ENCODE data around the gene CA4.
"Not testable (repeated sequence)": the region's sequence is repeated elsewhere in the genome, so short reads cannot be mapped to it uniquely, and the experiment has no call there.

Gene CA4

DNA sequence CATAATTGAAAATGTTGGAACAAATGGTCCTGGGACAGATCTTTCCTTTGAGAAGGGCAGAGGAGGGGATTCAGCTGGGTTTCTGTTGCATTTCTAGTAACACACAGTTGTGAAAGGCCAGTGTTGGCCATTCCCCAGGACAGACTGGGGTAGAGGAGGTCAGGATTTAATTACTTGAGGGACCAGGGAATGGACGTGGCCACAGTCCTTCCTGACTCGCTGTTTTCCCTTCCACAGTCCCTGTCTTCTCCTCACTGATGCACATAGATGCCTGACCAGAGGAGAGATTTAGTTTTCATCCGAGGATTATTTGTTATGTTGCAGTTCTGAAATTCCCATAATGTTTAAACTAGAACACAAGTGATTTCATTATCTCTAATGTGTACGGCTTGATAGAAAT lies 45.8 kb upstream of the CA4 start:
- no peak overlapping the region for H3K4me2 ChIP-seq (ENCODE audit: low read depth, low read length, poor library complexity, severe bottlenecking)
- H3K27me3 ChIP-seq (ENCODE audit: low read length): no peaks in the 10 kb centered on the region
- H3K36me3 ChIP-seq (ENCODE audit: low read length): no peaks in the 10 kb centered on the region
- TF ChIP-seq, protein P1, sequence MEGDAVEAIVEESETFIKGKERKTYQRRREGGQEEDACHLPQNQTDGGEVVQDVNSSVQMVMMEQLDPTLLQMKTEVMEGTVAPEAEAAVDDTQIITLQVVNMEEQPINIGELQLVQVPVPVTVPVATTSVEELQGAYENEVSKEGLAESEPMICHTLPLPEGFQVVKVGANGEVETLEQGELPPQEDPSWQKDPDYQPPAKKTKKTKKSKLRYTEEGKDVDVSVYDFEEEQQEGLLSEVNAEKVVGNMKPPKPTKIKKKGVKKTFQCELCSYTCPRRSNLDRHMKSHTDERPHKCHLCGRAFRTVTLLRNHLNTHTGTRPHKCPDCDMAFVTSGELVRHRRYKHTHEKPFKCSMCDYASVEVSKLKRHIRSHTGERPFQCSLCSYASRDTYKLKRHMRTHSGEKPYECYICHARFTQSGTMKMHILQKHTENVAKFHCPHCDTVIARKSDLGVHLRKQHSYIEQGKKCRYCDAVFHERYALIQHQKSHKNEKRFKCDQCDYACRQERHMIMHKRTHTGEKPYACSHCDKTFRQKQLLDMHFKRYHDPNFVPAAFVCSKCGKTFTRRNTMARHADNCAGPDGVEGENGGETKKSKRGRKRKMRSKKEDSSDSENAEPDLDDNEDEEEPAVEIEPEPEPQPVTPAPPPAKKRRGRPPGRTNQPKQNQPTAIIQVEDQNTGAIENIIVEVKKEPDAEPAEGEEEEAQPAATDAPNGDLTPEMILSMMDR (IDR thresholded peaks at IDR 0.05; ENCODE audit: insufficient read depth, low read length, poor library complexity, severe bottlenecking): no peak
- no peak for TF ChIP-seq EZH2phosphoT487 (conservative IDR thresholded peaks at IDR 0.05; ENCODE audit: low read length)
- H3K9ac ChIP-seq (ENCODE audit: low read length): no peak overlapping the region
- H3K79me2 ChIP-seq (ENCODE audit: insufficient read depth, low read length): no peaks in the 10 kb centered on the region
- H3K9me3 ChIP-seq (ENCODE audit: insufficient read depth, low read length): no peaks in the 10 kb centered on the region
- H2AFZ ChIP-seq (ENCODE audit: low read depth, low read length, severe bottlenecking): no peak overlapping the region
- no peak overlapping the region for H3K27ac ChIP-seq (ENCODE audit: low read depth, low read length)
- no peaks in the 10 kb centered on the region for H3K9me2 ChIP-seq (replicated peaks; ENCODE audit: insufficient read depth, low read length)
- H3F3A ChIP-seq (ENCODE audit: insufficient read depth): no peaks in the 10 kb centered on the region
- no peaks in the 10 kb centered on the region for H4K20me1 ChIP-seq (ENCODE audit: low read depth, low read length)
- H3K4me3 ChIP-seq (ENCODE audit: insufficient read depth, low read length, poor library complexity, severe bottlenecking): no peak overlapping the region

DNA sequence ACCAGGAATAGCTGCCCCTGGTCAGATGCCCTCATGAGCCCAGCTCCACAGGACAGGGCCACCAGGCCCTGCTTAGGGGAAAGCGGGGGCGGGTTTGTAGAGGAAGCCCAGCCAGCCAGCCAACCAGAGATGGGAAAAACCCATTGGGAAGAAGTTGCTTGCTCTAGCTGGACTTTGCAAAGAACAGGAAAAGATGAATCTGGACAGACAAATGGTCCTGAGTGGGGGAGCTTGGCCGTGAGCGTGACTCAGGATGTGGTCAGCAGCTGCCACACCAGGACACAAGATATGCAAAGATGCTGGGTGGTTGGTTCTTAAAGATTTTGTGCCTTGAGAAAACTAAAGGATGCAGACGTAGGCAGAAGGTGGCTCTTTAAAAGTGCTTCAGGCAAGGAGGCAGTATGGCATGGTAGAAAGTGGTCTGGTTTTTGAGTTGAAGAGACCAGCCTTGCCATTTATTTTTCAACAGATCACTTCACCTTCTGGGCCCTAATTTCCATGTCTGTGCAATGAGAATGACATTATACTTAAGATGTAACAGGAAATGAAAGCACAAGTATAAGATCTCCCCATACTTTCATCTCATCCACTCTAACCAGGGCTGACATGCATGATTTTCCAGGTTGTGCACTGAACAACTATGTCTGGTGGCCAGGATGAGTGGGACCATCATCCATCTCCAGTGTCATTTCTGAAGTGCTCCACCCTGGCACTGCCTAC lies 43.3 kb upstream of the CA4 start:
- Histone ChIP-seq H3K79me2 (ENCODE audit: insufficient read depth, low read length) (no peaks in the 10 kb centered on the region), H3F3A (ENCODE audit: insufficient read depth) (no peaks in the 10 kb centered on the region), H3K9me2 (replicated peaks; ENCODE audit: insufficient read depth, low read length) (no peaks in the 10 kb centered on the region), H3K27ac (ENCODE audit: low read depth, low read length) (no peak overlapping the region), H3K4me3 (ENCODE audit: insufficient read depth, low read length, poor library complexity, severe bottlenecking) (no peak overlapping the region), H2AFZ (ENCODE audit: low read depth, low read length, severe bottlenecking) (no peak overlapping the region), H3K36me3 (ENCODE audit: low read length) (no peaks in the 10 kb centered on the region), H3K9me3 (ENCODE audit: insufficient read depth, low read length) (no peaks in the 10 kb centered on the region), H4K20me1 (ENCODE audit: low read depth, low read length) (no peaks in the 10 kb centered on the region), H3K9ac (ENCODE audit: low read length) (no peak overlapping the region), H3K27me3 (ENCODE audit: low read length) (no peaks in the 10 kb centered on the region), H3K4me2 (ENCODE audit: low read depth, low read length, poor library complexity, severe bottlenecking) (no peak overlapping the region)
- TF ChIP-seq, protein P1 (IDR thresholded peaks at IDR 0.05; ENCODE audit: insufficient read depth, low read length, poor library complexity, severe bottlenecking): no peak
- no peak for TF ChIP-seq EZH2phosphoT487 (conservative IDR thresholded peaks at IDR 0.05; ENCODE audit: low read length)

DNA sequence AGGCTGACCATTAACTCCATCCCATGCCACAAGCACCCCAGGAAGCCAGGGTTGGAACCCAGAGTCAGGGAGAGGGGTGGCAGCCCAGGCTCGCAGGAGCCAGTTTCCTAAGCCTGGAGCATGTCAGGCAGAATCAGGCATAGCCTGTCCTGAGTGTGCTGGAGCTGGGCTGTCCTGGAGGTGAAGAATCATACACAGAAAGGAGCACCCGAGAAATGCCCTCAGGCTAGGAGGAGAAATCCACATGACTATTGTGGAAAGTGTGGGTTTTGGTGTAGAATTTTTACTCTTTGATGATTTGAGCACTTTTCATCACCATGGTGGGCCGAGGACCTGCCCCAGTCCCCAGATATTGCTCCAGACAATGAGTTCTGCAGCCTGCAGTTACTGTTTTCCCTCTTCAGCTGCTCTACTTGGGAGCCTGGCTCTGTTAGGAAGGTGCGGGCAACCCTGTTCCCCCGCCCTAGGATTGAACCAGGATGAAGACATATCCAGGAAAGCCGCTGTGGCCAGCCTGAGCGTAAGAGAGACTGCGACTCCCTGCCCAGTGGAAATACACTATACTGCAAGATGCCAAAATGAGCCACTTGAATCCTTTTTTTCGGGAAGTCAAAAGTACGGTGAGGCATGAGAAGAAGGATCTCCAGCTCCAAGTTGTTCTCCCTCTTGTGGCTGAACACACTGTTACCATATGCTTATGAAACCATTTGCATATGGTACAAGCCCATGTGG lies 42.1 kb upstream of the CA4 start:
- H3F3A ChIP-seq (ENCODE audit: insufficient read depth): no peaks in the 10 kb centered on the region
- H3K27me3 ChIP-seq (ENCODE audit: low read length): no peaks in the 10 kb centered on the region
- H3K9me2 ChIP-seq (replicated peaks; ENCODE audit: insufficient read depth, low read length): no peaks in the 10 kb centered on the region
- no peak overlapping the region for H3K4me2 ChIP-seq (ENCODE audit: low read depth, low read length, poor library complexity, severe bottlenecking)
- H3K9ac ChIP-seq (ENCODE audit: low read length): no peak overlapping the region
- TF ChIP-seq, protein P1 (IDR thresholded peaks at IDR 0.05; ENCODE audit: insufficient read depth, low read length, poor library complexity, severe bottlenecking): no peak
- no peak for TF ChIP-seq EZH2phosphoT487 (conservative IDR thresholded peaks at IDR 0.05; ENCODE audit: low read length)
- H3K4me3 ChIP-seq (ENCODE audit: insufficient read depth, low read length, poor library complexity, severe bottlenecking): no peak overlapping the region
- H3K79me2 ChIP-seq (ENCODE audit: insufficient read depth, low read length): no peaks in the 10 kb centered on the region
- no peak overlapping the region for H2AFZ ChIP-seq (ENCODE audit: low read depth, low read length, severe bottlenecking)
- no peak overlapping the region for H3K27ac ChIP-seq (ENCODE audit: low read depth, low read length)
- H4K20me1 ChIP-seq (ENCODE audit: low read depth, low read length): no peaks in the 10 kb centered on the region
- H3K36me3 ChIP-seq (ENCODE audit: low read length): no peaks in the 10 kb centered on the region
- no peaks in the 10 kb centered on the region for H3K9me3 ChIP-seq (ENCODE audit: insufficient read depth, low read length)

DNA sequence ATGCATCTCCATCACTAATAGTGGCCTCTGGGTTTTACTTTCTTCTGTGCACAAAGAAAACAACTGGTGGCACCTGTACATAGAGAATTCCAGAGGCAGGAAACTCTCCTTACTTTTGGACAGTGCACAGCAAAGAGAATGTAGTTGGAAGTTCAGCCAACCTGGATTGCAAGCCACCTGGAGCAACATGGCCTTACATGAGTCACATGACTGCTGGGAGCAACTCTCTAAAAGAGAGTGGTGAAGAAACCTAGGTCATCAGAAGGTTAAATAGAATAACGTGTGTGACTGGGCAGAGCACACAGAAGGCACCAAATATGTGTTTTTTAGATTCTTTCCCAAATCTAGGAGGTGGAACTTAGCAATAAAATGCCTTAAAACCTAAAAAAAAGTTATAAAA lies 41.5 kb upstream of the CA4 start:
- H3K9me2 ChIP-seq (replicated peaks; ENCODE audit: insufficient read depth, low read length); H3K4me2 ChIP-seq (ENCODE audit: low read depth, low read length, poor library complexity, severe bottlenecking); H3K4me3 ChIP-seq (ENCODE audit: insufficient read depth, low read length, poor library complexity, severe bottlenecking); H3K27me3 ChIP-seq (ENCODE audit: low read length); H3K27ac ChIP-seq (ENCODE audit: low read depth, low read length); H3K36me3 ChIP-seq (ENCODE audit: low read length); H3F3A ChIP-seq (ENCODE audit: insufficient read depth); H3K9me3 ChIP-seq (ENCODE audit: insufficient read depth, low read length); H2AFZ ChIP-seq (ENCODE audit: low read depth, low read length, severe bottlenecking); H3K9ac ChIP-seq (ENCODE audit: low read length); H3K79me2 ChIP-seq (ENCODE audit: insufficient read depth, low read length); H4K20me1 ChIP-seq (ENCODE audit: low read depth, low read length): not testable (repeated sequence)

Measured in SU-DHL-6 (cell line).